ENCODE measurements around the gene SH3RF3. TPM values are rescaled to one million over a fixed set of nuclear protein-coding genes. Genes with fewer than 3 reads are reported as not detected.

The SH3RF3 gene
- total and polyA plus RNA-seq, 9 of the 15 experiments (the other 6 are each of a cell fraction or from before 2014, with no cell fraction given), result 0.02 TPM; not detected in 8

DNA sequence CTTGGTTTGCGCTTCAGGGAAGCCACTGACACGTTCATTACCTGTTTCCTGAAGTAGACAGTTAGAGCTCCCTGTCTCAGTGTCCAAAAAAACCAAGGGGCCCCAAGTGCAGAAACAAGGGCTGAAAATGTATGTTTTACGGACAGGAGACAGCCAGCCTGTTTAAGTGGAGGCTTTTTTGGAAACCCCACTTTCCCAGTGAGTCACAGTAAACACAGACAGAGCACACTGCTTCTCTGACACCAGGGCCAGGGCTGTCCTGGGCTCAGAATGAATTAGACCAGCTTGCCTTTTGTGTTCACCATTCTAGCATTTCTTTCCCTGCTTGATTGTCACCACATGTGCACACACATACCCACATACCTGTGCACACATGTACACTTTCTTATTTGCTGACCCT lies 128.6 kb downstream of the SH3RF3 start (continued):
- TF ChIP-seq, protein P1, sequence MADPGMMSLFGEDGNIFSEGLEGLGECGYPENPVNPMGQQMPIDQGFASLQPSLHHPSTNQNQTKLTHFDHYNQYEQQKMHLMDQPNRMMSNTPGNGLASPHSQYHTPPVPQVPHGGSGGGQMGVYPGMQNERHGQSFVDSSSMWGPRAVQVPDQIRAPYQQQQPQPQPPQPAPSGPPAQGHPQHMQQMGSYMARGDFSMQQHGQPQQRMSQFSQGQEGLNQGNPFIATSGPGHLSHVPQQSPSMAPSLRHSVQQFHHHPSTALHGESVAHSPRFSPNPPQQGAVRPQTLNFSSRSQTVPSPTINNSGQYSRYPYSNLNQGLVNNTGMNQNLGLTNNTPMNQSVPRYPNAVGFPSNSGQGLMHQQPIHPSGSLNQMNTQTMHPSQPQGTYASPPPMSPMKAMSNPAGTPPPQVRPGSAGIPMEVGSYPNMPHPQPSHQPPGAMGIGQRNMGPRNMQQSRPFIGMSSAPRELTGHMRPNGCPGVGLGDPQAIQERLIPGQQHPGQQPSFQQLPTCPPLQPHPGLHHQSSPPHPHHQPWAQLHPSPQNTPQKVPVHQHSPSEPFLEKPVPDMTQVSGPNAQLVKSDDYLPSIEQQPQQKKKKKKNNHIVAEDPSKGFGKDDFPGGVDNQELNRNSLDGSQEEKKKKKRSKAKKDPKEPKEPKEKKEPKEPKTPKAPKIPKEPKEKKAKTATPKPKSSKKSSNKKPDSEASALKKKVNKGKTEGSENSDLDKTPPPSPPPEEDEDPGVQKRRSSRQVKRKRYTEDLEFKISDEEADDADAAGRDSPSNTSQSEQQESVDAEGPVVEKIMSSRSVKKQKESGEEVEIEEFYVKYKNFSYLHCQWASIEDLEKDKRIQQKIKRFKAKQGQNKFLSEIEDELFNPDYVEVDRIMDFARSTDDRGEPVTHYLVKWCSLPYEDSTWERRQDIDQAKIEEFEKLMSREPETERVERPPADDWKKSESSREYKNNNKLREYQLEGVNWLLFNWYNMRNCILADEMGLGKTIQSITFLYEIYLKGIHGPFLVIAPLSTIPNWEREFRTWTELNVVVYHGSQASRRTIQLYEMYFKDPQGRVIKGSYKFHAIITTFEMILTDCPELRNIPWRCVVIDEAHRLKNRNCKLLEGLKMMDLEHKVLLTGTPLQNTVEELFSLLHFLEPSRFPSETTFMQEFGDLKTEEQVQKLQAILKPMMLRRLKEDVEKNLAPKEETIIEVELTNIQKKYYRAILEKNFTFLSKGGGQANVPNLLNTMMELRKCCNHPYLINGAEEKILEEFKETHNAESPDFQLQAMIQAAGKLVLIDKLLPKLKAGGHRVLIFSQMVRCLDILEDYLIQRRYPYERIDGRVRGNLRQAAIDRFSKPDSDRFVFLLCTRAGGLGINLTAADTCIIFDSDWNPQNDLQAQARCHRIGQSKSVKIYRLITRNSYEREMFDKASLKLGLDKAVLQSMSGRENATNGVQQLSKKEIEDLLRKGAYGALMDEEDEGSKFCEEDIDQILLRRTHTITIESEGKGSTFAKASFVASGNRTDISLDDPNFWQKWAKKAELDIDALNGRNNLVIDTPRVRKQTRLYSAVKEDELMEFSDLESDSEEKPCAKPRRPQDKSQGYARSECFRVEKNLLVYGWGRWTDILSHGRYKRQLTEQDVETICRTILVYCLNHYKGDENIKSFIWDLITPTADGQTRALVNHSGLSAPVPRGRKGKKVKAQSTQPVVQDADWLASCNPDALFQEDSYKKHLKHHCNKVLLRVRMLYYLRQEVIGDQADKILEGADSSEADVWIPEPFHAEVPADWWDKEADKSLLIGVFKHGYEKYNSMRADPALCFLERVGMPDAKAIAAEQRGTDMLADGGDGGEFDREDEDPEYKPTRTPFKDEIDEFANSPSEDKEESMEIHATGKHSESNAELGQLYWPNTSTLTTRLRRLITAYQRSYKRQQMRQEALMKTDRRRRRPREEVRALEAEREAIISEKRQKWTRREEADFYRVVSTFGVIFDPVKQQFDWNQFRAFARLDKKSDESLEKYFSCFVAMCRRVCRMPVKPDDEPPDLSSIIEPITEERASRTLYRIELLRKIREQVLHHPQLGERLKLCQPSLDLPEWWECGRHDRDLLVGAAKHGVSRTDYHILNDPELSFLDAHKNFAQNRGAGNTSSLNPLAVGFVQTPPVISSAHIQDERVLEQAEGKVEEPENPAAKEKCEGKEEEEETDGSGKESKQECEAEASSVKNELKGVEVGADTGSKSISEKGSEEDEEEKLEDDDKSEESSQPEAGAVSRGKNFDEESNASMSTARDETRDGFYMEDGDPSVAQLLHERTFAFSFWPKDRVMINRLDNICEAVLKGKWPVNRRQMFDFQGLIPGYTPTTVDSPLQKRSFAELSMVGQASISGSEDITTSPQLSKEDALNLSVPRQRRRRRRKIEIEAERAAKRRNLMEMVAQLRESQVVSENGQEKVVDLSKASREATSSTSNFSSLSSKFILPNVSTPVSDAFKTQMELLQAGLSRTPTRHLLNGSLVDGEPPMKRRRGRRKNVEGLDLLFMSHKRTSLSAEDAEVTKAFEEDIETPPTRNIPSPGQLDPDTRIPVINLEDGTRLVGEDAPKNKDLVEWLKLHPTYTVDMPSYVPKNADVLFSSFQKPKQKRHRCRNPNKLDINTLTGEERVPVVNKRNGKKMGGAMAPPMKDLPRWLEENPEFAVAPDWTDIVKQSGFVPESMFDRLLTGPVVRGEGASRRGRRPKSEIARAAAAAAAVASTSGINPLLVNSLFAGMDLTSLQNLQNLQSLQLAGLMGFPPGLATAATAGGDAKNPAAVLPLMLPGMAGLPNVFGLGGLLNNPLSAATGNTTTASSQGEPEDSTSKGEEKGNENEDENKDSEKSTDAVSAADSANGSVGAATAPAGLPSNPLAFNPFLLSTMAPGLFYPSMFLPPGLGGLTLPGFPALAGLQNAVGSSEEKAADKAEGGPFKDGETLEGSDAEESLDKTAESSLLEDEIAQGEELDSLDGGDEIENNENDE (IDR thresholded peaks at IDR 0.05; ENCODE audit: low read depth, low read length), result no peak
- TF ChIP-seq ZNF3 (CRISPR knock-in tag; IDR thresholded peaks at IDR 0.05), result no peak
